HG03135 (cell line): ENCODE data around the gene DAGLA.

Source experiments
- ATAC-seq: cut with Tn5 transposase; IDR thresholded peaks from one replicate; pipeline ENCODE4 v1.9.1; 2021; ENCODE audit warnings: mild to moderate bottlenecking, moderate library complexity; ENCODE audit not compliant: unreplicated experiment

DAGLA gene

GRCh38 chr11:61775606-61776554 lies 95.7 kb downstream of the DAGLA start:
- ATAC-seq: no peak

- ATAC-seq: peak; percentile 49
These were observed 96.4 kb downstream of the DAGLA start for GRCh38 chr11:61776561-61777075.

GRCh38 chr11:61777234-61778090 lies 97.3 kb downstream of the DAGLA start:
- no peak for ATAC-seq

DNA sequence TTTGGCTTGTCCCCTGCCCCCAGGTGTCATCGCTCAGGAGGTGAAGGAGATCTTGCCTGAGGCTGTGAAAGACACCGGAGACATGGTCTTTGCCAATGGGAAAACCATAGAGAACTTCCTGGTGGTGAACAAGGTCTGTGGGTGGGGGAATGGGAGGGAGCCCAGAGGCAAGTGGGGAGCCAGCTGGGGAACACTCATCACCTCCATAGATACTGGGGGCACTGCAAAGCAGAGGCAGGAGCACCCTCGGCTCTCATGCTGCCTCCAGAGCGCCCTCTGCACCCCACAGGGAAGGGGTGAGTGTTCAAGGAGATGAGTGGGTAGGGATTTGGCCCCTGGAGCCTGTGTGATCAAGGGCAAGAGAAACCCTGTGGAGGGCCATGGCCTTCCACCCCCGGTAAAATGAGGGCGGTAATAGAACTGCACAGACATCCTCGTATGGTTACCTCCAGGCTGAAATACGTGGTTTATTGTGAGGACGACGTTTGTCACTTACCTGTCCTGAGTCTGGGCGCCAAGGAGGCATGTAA lies 98.2 kb downstream of the DAGLA start:
- no peak for ATAC-seq

GRCh38 chr11:61778920-61779650 lies 98.9 kb downstream of the DAGLA start:
- ATAC-seq: no peak

DNA sequence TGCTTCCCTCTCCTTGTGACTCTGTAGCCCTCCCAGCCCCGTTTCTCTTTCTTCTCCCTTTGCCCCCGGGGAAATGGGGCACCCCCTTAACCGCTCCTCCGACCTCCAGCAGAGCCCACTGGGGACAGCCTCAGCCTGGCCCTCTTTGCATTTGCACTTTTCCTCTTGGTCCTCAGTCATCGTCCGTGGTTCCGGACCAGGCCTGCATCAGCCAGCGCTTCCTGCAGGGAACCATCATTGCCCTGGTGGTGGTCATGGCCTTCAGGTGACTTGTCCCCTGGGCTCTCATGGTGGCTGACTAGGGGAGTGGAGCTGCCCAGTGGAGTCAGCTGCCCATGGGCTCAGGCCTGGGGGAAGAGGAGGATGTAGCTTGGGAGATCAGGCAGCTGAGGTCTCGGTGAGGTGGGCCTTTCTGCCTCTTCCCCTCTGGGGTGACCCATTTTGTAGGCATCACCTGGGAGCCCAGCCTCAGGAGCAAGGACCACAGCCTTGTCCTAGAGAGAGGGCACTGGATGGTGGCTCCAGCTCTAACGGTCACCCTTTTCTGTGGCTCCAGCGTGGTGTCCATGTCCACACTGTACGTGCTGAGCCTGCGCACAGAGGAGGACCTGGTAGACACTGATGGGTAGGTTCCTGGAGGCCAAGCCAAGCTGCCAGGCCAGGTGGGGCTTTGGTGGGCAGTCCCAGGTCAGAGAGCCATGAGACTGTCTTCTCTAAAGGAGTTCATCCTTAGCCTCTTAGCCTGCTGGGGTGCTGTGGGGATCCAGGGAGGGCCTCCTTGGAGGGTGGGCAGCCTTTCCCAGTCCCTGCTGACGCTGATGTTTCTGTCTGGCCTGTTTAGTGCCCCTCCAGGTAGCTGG lies 99.7 kb downstream of the DAGLA start:
- no peak for ATAC-seq

DNA sequence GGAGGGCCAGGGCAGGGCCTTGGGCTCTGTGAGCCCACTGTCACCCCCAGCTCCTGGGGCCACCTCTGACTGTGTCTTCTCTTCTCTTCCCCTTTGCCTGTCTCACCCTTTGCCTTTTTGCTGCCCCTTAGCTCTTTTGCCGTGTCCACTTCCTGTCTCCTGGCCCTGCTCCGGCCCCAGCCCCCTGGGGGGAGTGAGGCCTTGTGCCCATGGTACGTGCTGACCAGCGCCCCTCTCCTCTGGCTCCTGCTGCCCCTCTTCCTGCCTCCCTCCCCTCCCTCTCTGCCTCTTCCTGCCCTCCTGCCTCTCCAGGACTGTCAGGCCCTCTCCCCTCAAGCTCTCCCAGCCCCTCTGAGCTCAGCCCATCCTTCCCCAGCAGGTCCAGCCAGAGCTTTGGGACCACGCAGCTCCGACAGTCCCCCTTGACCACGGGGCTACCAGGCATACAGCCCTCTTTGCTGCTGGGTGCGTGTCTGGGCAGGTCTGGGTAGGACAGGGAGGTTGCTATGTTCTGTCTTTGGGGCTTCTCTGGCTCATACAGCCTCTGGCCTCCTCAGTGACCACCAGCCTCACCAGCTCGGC lies 100.5 kb downstream of the DAGLA start:
- ATAC-seq: no peak

DNA sequence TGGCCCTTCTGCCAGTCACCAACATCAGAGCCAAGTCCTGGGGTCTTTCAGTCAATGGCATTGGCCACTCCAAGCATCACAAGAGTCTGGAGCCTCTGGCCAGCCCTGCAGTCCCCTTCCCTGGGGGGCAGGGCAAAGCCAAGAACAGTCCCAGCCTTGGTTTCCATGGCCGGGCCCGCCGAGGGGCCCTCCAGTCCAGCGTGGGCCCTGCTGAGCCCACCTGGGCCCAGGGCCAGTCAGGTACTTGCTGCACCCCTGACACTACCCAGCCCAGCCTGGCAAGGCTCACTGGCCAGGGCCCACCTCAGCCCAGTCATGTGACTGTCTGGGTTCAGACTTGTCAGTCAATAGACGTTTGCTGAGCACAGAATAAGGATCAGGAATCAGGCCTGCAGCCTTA lies 101.4 kb downstream of the DAGLA start:
- ATAC-seq: no peak

- ATAC-seq: no peak
These were observed 102.1 kb downstream of the DAGLA start for GRCh38 chr11:61782299-61782698.

GRCh38 chr11:61782841-61783240 lies 102.7 kb downstream of the DAGLA start:
- no peak for ATAC-seq

DNA sequence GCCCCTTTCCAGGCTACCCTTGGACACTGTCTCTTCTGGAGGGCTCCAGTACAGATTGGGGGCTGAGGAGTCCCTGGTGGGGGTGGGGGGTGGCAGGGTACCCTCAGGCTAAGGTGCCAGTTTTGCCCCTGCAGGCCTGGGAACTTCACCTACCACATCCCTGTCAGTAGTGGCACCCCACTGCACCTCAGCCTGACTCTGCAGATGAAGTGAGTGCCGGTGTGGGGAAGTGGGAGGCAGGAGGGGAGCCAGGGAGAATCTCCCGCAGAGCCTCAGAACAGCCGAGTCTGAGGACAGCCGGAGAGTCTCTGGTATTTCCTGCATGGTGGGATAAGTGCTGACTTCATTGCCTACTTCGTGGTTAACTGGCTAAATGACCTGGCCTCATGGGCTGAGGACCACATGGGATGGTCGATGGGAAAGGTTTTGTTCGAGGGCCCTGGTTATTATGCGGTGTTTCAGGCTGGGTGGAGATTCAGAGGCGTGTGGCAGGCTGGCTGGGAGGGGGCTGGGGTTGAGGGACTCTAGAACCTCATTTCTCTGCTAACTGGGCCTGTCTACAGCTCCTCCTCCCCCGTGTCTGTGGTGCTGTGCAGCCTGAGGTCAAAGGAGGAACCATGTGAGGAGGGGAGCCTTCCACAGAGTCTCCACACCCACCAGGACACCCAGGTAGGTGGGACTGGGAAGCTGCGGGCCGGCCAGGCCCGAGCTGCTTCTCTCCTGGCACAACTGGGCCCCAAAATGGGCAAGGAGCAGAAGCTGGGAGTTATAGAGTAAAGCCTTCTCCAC lies 103.7 kb downstream of the DAGLA start:
- no peak for ATAC-seq

- no peak for ATAC-seq
These were observed 104.3 kb downstream of the DAGLA start for GRCh38 chr11:61784506-61784805.

DNA sequence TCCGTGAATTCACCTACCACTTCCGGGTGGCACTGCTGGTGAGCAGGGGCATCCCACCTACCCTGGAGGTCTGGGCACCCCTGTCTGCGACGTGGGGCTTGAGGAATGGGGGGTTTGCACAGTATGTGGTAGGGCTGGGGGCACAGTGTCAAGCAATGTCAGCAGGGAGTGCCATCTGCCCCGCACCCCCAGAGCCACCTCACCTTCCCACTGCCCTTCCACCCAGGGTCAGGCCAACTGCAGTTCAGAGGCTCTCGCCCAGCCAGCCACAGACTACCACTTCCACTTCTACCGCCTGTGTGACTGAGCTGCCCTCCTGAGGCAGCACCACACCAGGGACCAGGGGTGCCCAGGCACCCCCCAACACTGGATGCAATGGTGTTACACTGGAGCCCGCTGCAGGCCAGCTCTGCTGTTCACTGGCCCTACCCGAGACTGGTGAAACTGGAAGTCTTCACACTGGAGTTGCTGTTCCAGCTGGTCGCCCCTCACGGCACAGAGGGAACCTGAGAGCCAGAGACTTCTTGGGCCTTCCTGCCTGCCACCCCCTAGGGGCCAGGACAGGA lies 105.7 kb downstream of the DAGLA start:
- ATAC-seq: no peak

GRCh38 chr11:61787928-61788491 lies 107.8 kb downstream of the DAGLA start:
- no peak for ATAC-seq

GRCh38 chr11:61791737-61792309 lies 111.6 kb downstream of the DAGLA start:
- peak; percentile 34 for ATAC-seq

DNA sequence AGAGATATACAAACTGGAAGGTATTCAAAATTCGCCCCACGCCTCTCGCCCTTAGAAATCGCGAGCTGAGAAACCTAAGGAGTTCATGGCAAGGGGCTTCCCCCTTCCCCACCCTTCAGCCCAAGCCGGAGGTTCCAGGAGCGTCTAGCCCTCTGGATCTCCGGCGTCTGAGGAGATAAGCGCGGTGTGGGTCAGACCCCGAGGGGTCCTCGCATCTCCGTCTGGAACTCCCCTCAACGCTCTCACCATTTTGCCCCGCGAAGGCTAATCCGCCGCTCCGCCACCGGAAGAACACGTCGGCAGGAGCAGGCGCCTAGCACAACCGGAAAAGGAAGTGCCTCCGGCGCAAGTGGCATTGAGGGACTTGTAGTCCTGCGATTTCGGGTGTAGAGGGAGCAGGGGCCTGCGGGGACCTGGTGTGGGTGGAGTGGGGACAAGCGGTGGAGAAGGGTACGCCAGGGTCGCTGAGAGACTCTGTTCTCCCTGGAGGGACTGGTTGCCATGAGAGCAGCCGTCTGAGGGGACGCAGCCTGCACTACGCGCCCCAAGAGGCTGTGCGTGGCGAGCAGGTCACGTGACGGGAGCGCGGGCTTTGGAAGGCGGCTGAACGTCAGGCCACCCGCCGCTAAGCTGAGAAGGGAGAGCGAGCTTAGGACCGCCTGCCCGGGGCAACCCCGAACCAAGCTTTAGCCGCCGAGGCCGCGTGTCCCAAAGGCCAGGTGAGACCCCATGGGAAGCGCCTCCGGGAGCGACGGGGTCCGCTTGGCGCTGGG lies 112.3 kb downstream of the DAGLA start, which contains the start of the genes FEN1 and TMEM258:
FEN1 (plus strand) TSS at position 602 of the 773 bp plus-strand sequence. CDS start 2,451 bp downstream, outside the sequence.
TMEM258 (minus strand) TSS at position 290 of the 773 bp plus-strand sequence; CDS start at position 249, 41 bp downstream.
- peak; percentile 73 for ATAC-seq
